Activated naive CD4-positive, alpha-beta T cell treated with anti-CD3 and anti-CD28 coated beads, Interleukin-2, amount 50 U/mL, for 72 hours (primary cell): Measurements from ENCODE around the gene RNF43. TPM values are rescaled to one million over a fixed set of nuclear protein-coding genes. Genes with fewer than 3 reads are reported as not detected.

Experiments
- ATAC-seq, 2 donors: fragments of 150-1000 bp; cut with Tn5 transposase; 2 replicates each; pipeline ENCODE4 v1.10.0; 2021; ENCODE audit warnings: mild to moderate bottlenecking in 2 of 2, moderate library complexity in 2 of 2
- DNase-seq, 2 donors: peaks; one replicate each; pipeline ENCODE4 v3.0.0; 2021 to 2022; ENCODE audit warnings: low spot score in 2 of 2
- H3K27ac Mint-ChIP-seq, 2 donors: one replicate each; pipeline ENCODE4 v1.8.0; 2022; ENCODE audit warnings: mild to moderate bottlenecking in 2 of 2, mixed read lengths in 2 of 2
- H3K36me3 Mint-ChIP-seq, 2 donors: one replicate each; pipeline ENCODE4 v1.8.0; 2022; ENCODE audit warnings: mixed read lengths in 2 of 2
- H3K9me3 Mint-ChIP-seq, 2 donors: one replicate each; pipeline ENCODE4 v1.8.0; 2022; ENCODE audit warnings: mixed read lengths in 2 of 2
- total RNA-seq, 2 donors: library from RNA; stranded (reverse); gene quantifications; one replicate each; pipeline ENCODE4 v1.2.3, GENCODE V29; 2022

RNF43 gene
- total RNA-seq, 2 donors from 2014 or later, result 2.5 to 2.9 TPM

- DNase-seq (no peak), ATAC-seq (no peak)
- H3K36me3 Mint-ChIP-seq, result no peaks in the 10 kb centered on the region
- H3K27ac Mint-ChIP-seq, result no peak overlapping the region
- no peaks in the 10 kb centered on the region for H3K9me3 Mint-ChIP-seq
Measured at GRCh38 chr17:58390884-58391283, 26.4 kb downstream of the RNF43 start.

DNA sequence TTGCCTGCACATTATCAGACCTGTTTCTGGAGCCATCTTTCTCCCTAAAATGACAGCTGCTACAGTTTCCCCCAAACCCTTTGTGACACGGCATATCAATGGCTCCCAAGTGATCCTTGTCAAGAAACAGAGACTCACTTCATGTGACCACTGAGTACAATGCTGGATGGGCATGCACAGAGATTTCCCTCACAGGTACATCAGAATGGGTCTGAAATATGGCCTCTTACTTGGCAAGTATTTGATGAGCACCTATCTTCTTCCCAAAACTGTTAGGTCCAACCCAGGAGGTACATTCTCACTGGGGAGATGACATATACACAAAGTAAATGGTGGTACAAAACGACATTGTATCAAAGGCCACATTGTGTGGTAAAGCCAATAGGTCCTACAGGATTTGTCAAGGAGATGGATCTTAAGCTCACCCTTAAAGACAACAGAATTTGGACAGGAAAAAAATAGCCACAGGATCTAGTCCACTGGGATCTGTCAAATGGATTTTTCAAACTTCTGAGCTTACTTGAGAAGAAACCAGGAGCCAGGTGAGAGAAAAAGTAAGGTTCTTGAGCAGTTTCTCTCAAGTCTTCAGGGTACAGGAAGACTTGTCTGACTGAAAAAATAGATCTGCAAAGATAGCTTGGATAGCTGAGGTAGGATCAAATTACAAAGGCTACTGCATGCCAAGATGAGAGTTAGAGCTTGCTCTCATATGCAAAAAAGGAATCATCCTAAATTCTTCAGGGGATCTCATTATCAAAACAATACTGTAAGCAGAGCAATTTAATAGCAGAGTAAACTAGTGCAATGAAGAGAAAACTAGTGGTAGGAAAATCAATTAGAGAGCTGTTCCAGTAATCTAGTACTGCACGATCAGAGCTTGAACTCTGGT, 28.8 kb downstream of the RNF43 start:
- Mint-ChIP-seq H3K36me3 (no peaks in the 10 kb centered on the region), H3K27ac (peak overlapping the region in 1 of 2 donors; percentile 75)

DNA sequence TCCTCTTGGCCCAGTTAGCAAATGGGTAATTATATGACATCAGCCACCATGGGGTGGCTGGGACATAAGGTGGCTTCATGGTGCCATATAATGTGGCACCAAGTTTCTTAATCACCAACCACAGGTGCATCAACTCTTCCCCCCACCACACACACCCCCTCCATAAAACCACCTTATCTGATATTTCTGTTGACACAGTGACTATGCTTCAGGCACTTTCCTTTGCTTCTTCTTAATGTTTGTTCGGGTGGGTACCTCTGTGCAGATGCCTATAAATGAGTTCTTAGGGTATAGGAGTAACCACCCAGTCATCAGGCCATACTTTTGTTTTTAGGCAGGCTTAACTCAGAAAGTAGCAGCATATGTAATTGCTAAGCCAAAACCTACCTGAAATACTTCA, 29.5 kb downstream of the RNF43 start:
- Mint-ChIP-seq H3K9me3 (no peaks in the 10 kb centered on the region), H3K27ac (peak overlapping the region in 1 of 2 donors; percentile 75), H3K36me3 (no peaks in the 10 kb centered on the region)
- DNase-seq, result no peak
- ATAC-seq, result peak; percentile 37 to 85

More for the DNA sequence above, 28.8 kb downstream of the RNF43 start:
- DNase-seq, result no peak
- ATAC-seq, result no peak
- no peaks in the 10 kb centered on the region for H3K9me3 Mint-ChIP-seq

- Mint-ChIP-seq H3K27ac (no peak overlapping the region), H3K36me3 (no peaks in the 10 kb centered on the region), H3K9me3 (no peaks in the 10 kb centered on the region)
- ATAC-seq, result no peak
- no peak for DNase-seq
Measured at GRCh38 chr17:58386708-58387107, 30.6 kb downstream of the RNF43 start.

GRCh38 chr17:58385359-58385899, 31.9 kb downstream of the RNF43 start:
- Mint-ChIP-seq H3K9me3 (no peaks in the 10 kb centered on the region), H3K27ac (no peak overlapping the region), H3K36me3 (no peaks in the 10 kb centered on the region)
- no peak for DNase-seq
- ATAC-seq, result no peak

- H3K27ac Mint-ChIP-seq, result no peak overlapping the region
- DNase-seq (no peak), ATAC-seq (no peak)
Measured at GRCh38 chr17:58384897-58385296, 32.4 kb downstream of the RNF43 start.

GRCh38 chr17:58383892-58384462, 33.4 kb downstream of the RNF43 start:
- DNase-seq, result no peak
- no peak for ATAC-seq
- Mint-ChIP-seq H3K27ac (peak overlapping the region in 1 of 2 donors; percentile 57), H3K9me3 (no peaks in the 10 kb centered on the region), H3K36me3 (no peaks in the 10 kb centered on the region)

More at GRCh38 chr17:58384897-58385296, 32.4 kb downstream of the RNF43 start:
- no peaks in the 10 kb centered on the region for H3K36me3 Mint-ChIP-seq
- H3K9me3 Mint-ChIP-seq, result no peaks in the 10 kb centered on the region

DNA sequence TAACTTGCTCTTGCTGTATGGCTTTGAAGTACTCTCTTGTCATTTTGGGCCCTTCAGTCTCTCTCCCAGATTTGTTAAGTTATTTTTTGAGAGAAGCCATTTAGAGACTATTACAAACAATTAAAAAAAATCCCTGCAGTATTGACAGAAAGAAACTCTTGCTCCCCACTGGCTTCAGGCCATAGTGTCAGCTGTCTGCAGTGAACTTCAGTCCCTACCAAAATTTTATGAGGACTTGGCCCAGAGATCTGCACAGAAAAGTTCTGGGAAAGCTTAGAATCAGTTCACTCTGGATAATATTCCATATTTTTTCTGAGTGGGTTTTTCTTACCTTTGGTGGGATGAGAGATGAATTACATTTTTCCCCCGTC, 34.5 kb downstream of the RNF43 start:
- ATAC-seq, result no peak
- no peaks in the 10 kb centered on the region for H3K36me3 Mint-ChIP-seq
- DNase-seq, result no peak
- H3K9me3 Mint-ChIP-seq, result no peaks in the 10 kb centered on the region
- H3K27ac Mint-ChIP-seq, result peak overlapping the region in 1 of 2 donors; percentile 29

DNA sequence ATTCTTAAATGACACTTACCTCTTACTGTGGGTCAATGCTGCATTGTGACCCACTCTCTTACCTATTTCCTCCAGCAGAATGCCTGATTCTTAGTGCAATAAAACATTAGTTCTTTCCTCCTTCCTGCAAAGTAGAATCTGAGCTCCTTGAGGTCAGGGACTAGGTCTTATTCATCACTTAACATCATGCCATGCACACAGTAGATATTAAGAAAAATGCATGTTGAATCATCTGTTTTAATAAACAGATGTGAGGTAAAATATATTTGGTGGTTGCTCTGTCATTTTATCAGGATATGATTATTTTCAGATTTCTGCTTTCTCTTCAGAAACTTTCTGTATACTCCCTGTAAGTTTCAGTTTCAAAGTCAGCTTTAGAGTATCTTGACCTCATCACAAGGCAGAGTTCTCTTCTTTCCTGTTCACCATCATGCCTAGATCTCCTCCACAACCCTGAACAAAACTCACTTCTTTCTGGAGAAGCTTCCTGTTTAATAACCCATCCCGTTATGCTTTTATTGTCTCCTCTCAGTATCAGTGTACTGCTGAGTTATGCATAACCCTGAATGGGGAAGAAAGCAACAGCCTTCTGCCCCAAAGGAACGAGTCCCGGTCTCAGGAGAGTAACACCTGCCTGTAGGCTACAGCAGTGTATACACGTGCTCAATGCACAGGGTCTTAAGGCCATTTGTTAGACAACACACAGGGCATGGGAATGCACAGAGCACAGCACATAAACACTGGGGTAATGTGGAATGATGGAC, 35.0 kb downstream of the RNF43 start:
- ATAC-seq (peak; percentile 82 to 89), DNase-seq (no peak)
- H3K36me3 Mint-ChIP-seq, result no peaks in the 10 kb centered on the region
- no peaks in the 10 kb centered on the region for H3K9me3 Mint-ChIP-seq
- peak overlapping the region; percentile 29 to 37 for H3K27ac Mint-ChIP-seq

GRCh38 chr17:58381124-58382035, 36.0 kb downstream of the RNF43 start:
- DNase-seq (no peak), ATAC-seq (no peak)
- H3K9me3 Mint-ChIP-seq, result no peaks in the 10 kb centered on the region
- peak overlapping the region in 1 of 2 donors; percentile 29 for H3K27ac Mint-ChIP-seq
- no peaks in the 10 kb centered on the region for H3K36me3 Mint-ChIP-seq

DNA sequence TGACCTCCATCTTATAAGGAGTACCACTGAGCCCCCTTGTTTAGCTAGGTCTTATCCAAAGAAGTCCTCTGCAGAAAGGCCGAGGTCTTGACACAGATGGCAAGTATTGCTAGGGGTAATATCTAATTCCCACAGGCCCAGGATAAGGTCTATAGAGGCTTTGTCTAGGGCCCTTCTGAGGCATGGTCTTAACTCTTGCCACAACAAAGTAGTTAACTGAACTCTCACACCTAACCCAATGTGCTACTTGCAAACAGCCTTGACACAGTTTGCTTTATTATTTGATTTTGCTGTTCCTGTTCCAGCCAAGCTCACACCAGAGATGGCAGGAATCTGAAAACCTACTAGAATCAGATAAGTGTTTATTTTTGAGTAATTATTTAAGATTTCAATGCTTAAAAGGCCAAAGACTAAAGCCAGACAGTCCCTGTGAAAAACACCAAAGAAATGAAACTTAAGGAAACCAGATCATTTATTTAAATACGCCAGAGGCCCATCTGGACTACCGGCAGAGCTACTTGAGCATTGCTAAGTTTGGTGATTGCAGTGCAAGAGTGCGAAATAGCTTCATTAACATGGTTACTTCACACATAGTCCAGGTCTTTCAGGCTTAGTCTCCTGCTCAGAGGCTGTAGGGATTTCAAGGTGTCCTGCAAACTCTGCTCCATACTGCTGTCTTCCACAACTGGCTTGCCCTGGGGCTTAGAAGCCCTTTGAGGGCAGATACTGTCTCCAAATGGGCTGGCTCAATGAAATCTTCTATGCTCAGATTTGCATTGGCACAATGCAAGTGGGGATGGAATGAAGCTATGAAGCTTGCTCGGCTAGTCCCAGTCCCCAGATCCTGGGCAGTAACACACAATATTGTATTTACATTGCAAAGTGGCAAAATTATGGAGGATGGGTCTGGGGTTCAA, 36.9 kb downstream of the RNF43 start:
- H3K36me3 Mint-ChIP-seq, result no peaks in the 10 kb centered on the region
- ATAC-seq, result no peak
- H3K9me3 Mint-ChIP-seq, result no peaks in the 10 kb centered on the region
- DNase-seq, result no peak
- no peak overlapping the region for H3K27ac Mint-ChIP-seq

DNA sequence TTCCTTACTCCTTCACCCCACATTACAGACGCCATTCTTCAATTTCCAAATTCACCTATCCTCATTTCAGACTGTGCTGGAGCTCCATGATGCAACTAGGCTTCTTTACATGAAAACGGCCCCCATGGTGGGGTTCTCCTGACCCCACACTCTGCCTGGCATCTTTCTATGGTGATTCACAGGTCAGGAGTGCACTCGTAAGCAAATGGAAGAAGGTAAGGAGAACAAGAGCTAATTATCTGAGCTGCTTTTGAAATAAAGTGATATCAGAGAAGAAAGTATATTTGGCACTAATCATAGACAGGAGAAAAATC, 37.9 kb downstream of the RNF43 start:
- ATAC-seq, result peak in 1 of 2 donors; percentile 6
- no peaks in the 10 kb centered on the region for H3K9me3 Mint-ChIP-seq
- H3K36me3 Mint-ChIP-seq, result no peaks in the 10 kb centered on the region
- peak overlapping the region in 1 of 2 donors; percentile 32 for H3K27ac Mint-ChIP-seq
- DNase-seq, result no peak

GRCh38 chr17:58378733-58379510, 38.4 kb downstream of the RNF43 start:
- DNase-seq (no peak), ATAC-seq (peak in 1 of 2 donors; percentile 46)
- peak overlapping the region in 1 of 2 donors; percentile 32 for H3K27ac Mint-ChIP-seq
- no peaks in the 10 kb centered on the region for H3K9me3 Mint-ChIP-seq
- no peaks in the 10 kb centered on the region for H3K36me3 Mint-ChIP-seq

- Mint-ChIP-seq H3K27ac (no peak overlapping the region), H3K9me3 (no peaks in the 10 kb centered on the region), H3K36me3 (no peaks in the 10 kb centered on the region)
- ATAC-seq, result no peak
- DNase-seq, result no peak
Measured at GRCh38 chr17:58377661-58378060, 39.7 kb downstream of the RNF43 start.
